ENCODE data around the gene NEK1.
"Not testable (repeated sequence)": the region's sequence is repeated elsewhere in the genome, so short reads cannot be mapped to it uniquely, and the experiment has no call there.

Gene NEK1

DNA sequence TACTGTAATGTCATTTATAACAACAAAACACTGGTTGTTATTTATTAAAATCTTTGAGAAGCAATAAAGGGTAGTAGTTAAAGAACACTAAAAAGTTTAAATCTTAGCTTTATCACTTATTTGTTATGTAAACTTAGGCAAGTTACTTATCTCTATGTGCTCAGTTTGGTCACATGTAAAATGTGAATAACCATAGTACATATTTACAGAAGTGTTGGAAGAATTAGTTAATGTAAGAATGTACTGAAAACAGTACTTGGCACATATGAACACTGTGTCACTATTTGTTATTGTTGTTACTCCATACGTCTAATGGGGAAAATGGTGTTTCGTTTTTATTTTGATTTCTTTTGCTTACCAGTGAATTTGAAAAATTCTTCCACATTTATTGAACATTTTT, 9.1 kb downstream of the NEK1 start:
- no peak for DNase-seq
- TF ChIP-seq POLR2A (IDR thresholded peaks at IDR 0.05; ENCODE audit: low read length): no peak
- no peak for TF ChIP-seq GATA1 (IDR thresholded peaks at IDR 0.05; ENCODE audit: low read depth, low read length)

GRCh38 chr4:169601016-169601771, 11.2 kb downstream of the NEK1 start:
- no peak for TF ChIP-seq POLR2A (IDR thresholded peaks at IDR 0.05; ENCODE audit: low read length)
- no peak for TF ChIP-seq GATA1 (IDR thresholded peaks at IDR 0.05; ENCODE audit: low read depth, low read length)
- no peak for DNase-seq

DNA sequence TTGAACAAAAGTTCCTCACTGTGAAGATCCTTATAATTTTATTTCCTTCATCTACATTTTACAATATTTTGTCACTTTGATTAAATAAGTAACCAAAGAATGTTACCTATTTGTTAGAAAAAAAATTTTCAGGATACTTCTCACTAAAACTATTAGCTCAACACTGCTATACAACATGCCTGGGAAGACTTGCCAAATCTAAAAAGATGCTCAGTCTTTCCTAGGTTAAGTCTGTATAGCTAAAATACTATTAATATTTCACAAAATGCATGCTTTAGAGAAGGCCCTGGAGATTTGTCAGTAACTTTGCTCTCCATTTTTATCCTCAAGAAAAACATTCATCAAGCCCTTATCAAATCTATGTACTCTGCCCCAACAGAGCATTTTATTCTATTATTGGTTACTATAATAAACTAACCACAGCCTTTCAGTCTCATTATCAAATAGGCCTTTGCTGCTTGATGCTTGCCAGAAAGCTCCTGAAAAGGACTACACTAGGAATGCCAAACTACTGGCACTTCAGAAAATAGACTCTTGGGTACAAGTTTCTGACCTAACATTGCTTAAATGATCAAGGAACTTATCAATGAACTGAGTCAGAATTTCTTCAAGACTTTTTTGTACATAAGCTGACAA, 17.7 kb downstream of the NEK1 start:
- TF ChIP-seq GATA1 (IDR thresholded peaks at IDR 0.05; ENCODE audit: low read depth, low read length) (no peak), POLR2A (IDR thresholded peaks at IDR 0.05; ENCODE audit: low read length) (no peak)
- no peak for DNase-seq

GRCh38 chr4:169593050-169593560, 19.3 kb downstream of the NEK1 start:
- no peak for DNase-seq
- TF ChIP-seq POLR2A (IDR thresholded peaks at IDR 0.05; ENCODE audit: low read length) (no peak), GATA1 (IDR thresholded peaks at IDR 0.05; ENCODE audit: low read depth, low read length) (no peak)

DNA sequence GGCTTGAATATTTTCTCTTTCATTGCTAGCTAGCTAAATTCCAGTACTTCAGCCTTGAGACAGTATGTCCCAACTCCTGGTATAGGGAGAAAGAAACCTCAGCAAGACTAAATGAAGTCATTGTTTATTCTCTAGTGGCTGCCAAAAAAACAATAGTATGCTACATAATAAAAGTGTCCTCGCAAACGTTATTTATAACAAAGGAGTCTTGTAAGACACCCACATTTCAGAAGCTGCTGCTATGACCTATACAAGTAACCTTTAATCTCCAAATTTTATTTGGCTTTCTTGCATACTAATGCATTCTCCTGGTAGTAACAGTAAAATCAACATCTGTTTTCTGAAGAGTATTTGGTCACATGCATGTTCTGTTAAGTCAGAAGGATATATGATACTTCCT, 28.8 kb downstream of the NEK1 start:
- DNase-seq: no peak
- TF ChIP-seq POLR2A (IDR thresholded peaks at IDR 0.05; ENCODE audit: low read length): no peak
- TF ChIP-seq GATA1 (IDR thresholded peaks at IDR 0.05; ENCODE audit: low read depth, low read length): no peak

GRCh38 chr4:169582706-169583105, 29.7 kb downstream of the NEK1 start:
- TF ChIP-seq POLR2A (IDR thresholded peaks at IDR 0.05; ENCODE audit: low read length) (no peak), GATA1 (IDR thresholded peaks at IDR 0.05; ENCODE audit: low read depth, low read length) (no peak)
- DNase-seq: no peak

- no peak for DNase-seq
- TF ChIP-seq GATA1 (IDR thresholded peaks at IDR 0.05; ENCODE audit: low read depth, low read length) (no peak), POLR2A (IDR thresholded peaks at IDR 0.05; ENCODE audit: low read length) (no peak)
Measured at GRCh38 chr4:169582203-169582602, 30.2 kb downstream of the NEK1 start.

GRCh38 chr4:169573889-169574288, 38.5 kb downstream of the NEK1 start:
- TF ChIP-seq GATA1 (IDR thresholded peaks at IDR 0.05; ENCODE audit: low read depth, low read length) (no peak), POLR2A (IDR thresholded peaks at IDR 0.05; ENCODE audit: low read length) (no peak)
- no peak for DNase-seq

- no peak for TF ChIP-seq POLR2A (IDR thresholded peaks at IDR 0.05; ENCODE audit: low read length)
- TF ChIP-seq GATA1 (IDR thresholded peaks at IDR 0.05; ENCODE audit: low read depth, low read length): no peak
- DNase-seq: no peak
Measured at GRCh38 chr4:169571435-169571834, 40.9 kb downstream of the NEK1 start.

DNA sequence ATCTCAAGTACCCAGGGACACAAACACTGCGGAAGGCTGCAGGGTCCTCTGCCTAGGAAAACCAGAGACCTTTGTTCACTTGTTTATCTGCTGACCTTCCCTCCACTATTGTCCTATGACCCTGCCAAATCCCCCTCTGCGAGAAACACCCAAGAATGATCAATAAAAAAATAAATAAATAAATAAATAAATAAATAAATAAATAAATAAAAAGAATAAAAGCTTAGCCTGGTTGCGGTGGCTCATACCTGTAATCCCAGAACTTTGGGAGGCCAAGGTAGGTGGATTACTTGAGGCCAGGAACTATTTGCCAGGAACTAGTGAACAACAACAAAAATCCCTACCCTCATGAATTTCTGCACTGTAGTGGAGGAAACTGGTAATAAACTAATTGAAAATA, 41.4 kb downstream of the NEK1 start:
- not testable (repeated sequence) for DNase-seq

GRCh38 chr4:169570266-169570665, 42.1 kb downstream of the NEK1 start:
- not testable (repeated sequence) for DNase-seq

DNA sequence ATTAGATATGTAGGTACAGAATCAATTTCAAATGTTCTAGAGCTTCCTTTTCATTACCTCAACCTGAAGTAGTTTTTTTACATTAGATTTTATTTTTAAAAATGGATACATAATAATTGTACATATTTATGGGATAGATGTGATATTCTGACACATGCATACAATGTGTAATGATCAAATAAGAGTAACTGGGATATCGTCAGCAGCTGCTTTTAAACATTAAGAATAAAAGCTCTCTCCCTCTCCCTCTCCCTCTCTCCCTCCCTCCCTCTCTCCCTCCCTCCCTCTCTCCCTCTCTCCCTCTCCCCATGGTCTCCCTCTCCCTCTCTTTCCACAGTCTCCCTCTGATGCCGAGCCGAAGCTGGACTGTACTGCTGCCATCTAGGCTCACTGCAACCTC, 43.2 kb downstream of the NEK1 start:
- not testable (repeated sequence) for DNase-seq

DNA sequence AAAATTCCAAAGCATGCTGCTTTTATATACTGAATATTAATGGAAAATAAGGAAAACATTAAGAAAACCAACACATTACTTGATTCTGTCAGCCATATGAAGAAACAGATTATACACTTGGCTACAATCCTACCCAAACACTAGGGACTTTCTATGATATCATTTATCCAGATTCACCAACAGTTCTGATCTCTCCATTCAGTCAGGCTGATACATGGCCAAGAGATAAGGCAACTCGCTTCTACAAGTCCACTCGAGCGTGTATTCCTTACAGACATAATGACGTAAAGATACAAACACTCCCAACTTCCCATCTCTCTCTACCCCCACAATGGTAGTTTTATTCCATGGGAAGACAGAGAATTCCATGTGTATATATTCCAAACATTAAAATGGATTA, 44.5 kb downstream of the NEK1 start:
- TF ChIP-seq GATA1 (IDR thresholded peaks at IDR 0.05; ENCODE audit: low read depth, low read length) (no peak), POLR2A (IDR thresholded peaks at IDR 0.05; ENCODE audit: low read length) (no peak)
- DNase-seq: peak in 1 of 2 experiments; percentile 8

DNA sequence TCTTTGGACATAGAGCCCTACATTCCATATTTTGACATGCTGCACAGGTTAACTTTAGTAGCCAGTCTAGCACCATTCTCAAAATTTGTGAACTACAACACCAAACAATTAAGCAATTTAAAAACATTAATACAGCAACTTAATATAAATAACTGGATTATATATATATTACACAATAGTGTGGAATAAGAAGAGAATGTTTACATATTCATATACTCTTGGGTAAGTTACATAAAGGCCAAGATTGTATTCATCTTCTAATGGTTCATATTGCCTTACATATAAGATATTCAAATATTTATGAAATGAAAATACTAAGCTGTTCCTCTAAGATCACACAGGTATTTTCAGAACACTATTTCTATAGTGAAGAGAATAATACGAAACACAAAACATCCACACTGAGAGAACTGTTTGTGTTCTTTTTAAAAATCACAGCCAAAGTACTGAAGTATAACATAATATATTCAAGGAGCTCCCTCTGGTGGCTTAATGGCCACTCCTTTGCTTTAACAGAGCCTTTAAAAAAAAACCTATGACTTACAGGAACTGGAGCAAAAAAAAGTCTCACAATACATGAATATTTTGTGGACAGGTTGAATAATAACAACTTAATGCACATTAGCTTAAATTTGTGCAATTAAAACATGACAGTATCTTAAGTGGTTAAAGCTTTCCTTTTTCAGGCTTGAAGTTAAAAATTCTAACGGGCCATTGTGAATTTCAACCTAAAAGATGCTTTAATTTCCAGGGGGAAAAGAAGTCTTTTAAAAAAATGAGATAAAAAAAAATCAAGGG, 46.2 kb downstream of the NEK1 start:
- TF ChIP-seq GATA1 (IDR thresholded peaks at IDR 0.05; ENCODE audit: low read depth, low read length): no peak
- no peak for TF ChIP-seq POLR2A (IDR thresholded peaks at IDR 0.05; ENCODE audit: low read length)
- DNase-seq: peak; percentile 56 to 68

DNA sequence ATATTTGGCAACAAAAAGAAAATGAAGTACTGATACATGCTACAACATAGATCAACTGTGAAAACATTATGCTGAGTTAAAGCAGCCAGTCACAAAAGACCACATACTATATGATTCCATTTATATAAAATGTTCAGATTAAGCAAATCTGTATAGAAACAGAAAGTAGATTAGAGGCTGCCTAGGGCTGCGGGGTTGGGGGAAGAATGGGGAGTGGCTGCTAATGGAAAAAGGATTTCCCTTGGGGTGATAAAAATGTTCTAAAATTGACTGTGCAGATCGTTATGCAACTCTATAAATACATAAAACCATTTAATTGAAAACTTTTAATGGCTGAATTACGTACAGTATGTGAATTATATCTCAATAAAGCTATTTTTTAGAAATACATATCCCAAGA, 46.8 kb downstream of the NEK1 start:
- TF ChIP-seq GATA1 (IDR thresholded peaks at IDR 0.05; ENCODE audit: low read depth, low read length) (no peak), POLR2A (IDR thresholded peaks at IDR 0.05; ENCODE audit: low read length) (no peak)
- no peak for DNase-seq

All from erythroblast (primary cell).